HG03025 (cell line): Measurements from ENCODE around the gene ZNF593OS.

Experiments used
- ATAC-seq: cut with Tn5 transposase; IDR thresholded peaks from one replicate; pipeline ENCODE4 v1.9.1; 2021; ENCODE audit warnings: mild to moderate bottlenecking, moderate library complexity; ENCODE audit not compliant: unreplicated experiment, low FRiP score

Gene ZNF593OS

DNA sequence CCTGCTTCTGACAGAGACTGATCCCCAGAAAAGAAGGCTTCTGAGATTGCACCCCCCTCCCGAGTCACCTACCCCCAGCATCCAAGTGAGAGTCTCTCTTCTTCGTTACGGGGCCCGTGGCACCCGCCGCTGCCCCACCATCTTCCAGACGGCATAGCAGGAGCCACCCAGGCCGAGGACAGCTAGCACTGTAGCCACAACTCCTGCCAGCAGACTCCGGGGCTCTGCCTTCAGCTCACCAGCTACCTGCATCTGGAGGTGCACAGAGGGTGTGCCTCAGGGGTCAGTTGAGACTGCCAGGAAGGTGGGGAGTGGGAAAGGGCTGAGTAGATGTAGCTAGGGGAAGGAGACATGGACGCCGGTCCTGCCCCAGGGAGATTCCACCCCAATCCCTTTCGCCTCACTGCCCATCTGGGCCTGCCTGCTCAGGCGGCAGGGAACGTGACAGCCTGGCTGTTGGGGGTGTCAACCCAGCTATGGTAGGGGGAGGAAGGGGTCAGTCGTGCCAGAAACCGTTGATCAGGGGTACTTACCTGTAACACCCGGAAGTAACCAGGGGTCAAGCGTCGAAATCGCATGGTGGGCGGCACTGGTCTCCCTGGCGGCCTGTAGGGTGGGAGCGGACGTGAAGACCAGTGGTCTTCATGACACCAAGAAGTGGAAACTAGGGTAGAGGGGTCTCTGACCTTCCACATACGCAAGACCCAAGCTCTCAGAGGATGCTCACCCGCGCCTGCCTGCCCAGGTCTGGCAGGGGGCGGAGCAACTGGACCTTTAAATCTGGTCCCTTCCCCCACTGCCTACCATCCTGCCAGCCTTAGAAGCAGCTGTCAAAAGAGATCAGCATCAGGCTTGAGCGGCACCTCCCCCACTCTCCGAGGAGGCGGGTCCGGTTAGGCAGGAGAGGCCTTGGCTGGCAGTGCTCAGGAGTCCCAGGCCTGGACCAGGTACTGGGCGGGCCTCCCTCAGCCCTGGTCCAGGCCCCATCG, at the start of gene ZNF593OS:
TSS of gene ZNF593OS (minus strand) at position 749 of the 989 bp plus-strand sequence. CDS start at position 578, 171 bp downstream.
- no peak for ATAC-seq

DNA sequence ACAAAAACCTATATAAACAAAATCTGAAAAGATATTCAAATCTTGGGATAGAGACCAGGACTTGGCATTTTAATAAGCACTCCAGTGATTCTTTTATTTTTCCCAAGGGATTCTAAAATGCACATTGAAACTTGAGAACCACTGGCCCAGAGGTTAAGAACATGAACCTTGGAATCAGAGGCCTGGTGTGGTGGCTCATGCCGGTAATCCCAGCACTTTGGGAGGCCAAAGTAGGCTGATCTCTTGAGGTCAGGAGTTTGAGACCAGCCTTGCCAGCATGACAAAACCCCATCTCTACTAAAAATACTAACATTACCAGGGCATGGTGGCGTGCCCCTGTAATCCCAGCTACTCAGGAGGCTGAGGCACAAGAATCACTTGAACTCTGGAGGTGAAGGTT, 49.5 kb upstream of the ZNF593OS start:
- no peak for ATAC-seq

DNA sequence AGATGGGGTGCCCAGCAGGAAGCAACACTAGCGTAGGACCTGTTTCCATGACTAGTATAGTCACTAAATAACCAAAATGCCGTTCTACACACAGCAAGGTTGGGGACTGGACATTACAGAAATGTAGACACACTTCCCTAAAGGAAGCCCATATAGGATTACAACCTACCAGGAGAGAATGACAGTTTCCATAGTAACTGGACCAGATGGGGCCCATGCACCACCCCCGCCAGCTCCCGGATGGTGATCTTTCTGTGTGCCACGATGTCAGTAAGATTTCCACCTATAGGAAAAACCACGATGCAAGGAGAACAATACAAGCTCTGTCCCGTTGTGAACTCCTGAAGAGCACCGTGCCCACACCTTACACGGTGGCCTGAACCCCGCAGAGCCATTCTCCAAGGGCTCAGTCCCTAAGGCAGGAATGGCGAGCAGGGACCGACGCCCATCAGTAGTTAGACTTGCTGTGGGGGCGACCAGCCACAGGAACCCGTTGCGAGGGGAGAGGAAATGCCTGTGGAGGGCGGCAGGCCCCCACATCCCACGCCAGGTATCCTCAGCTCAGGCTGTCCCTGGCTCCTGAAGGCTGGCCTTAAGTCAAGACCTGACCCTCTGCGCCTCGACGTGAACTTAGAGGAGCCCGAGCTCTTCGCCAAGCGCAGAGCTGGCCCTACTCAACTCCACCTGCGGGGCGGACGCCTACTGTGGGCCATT, 48.7 kb upstream of the ZNF593OS start:
- ATAC-seq: no peak

DNA sequence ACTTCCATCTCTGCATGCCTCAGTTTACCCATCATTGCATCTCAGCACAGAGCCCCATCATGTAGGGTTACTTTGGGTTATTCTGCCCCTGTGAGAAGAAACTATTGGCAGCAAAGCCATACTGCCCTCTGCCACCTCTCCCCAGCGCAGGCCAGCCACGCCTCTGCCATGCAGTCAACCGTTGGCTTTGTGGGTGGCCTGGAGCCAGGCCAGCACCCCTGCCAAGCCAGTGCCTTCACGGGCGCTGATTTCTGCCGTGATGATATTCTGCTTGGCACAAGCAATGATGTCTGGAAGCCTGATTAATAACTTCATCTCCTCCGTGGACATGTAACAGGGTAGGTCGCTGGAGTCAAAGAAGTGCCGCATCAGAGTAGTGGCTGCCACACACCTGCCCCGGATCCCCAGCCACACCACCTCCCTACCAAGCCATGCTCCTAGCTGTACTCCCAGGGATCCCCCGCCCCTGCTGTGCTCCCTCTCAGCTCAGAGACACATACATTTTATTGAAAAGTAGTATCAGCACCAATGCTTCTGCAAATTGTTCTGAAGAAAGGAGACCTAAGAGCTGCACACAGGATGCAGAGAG, 47.4 kb upstream of the ZNF593OS start:
- ATAC-seq: no peak

DNA sequence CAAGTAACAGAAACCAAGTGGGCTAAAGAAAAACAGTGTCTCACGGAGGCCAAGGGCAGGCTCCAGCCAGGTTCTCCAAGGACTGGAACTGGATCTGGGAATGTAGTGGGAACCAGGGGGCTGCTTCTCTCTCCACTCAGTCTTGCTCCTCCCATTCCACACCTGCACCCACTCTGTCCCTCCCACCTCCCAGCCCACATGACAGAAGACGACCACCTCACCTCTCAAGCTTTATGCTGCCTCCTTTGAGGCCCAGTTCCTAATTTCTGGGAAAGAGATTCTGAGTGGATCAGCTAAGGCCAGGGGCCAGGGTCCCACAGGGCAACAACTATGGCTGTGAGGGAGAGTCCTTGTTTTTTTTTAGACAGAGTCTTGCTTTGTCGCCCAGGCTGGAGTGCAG, 43.6 kb upstream of the ZNF593OS start:
- ATAC-seq: no peak

DNA sequence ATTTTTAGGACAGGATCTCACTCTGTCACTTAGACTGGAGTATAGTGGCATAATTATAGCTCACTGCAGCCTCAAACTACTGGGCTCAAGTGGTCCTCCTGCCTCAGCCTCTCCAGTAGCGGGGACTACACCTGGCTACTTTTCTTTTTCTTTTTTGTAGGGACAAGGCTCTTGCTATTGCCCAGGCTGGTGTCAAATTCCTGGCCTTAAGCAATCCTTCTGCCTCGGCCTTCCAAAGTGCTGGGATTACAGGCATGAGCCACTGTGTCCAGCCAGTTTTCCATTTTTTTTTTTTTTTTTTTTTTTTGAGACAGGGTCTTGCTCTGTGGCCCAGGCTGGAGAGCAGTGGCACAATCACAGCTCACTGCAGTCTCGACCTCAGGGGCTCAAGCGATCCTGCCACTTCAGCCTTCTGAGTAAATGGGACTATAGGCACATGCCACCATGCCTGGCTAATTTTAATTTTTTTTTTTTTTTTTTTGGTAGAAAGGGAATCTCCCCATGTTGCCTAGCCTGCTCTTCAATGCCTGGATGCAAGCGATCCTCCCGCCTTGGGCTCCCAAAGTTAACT, 41.8 kb upstream of the ZNF593OS start:
- no peak for ATAC-seq

DNA sequence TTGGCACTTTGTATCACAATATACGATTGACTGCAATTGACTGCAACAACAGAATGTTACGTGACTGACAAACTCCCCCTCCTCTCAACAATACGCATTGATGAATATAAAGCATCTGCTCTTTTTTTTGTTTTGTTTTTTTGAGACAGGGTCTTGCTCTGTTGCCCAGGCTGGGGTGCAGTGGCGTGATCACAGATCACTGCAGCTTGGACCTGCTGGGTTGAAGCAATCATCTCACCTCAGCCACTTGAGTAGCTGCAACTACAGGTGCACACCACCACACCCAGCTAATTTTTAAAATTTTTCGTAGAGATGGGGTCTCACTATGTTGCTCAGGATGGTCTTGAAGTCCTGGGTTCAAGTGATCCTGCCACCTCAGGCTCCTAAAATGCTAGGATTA, 41.1 kb upstream of the ZNF593OS start:
- no peak for ATAC-seq

DNA sequence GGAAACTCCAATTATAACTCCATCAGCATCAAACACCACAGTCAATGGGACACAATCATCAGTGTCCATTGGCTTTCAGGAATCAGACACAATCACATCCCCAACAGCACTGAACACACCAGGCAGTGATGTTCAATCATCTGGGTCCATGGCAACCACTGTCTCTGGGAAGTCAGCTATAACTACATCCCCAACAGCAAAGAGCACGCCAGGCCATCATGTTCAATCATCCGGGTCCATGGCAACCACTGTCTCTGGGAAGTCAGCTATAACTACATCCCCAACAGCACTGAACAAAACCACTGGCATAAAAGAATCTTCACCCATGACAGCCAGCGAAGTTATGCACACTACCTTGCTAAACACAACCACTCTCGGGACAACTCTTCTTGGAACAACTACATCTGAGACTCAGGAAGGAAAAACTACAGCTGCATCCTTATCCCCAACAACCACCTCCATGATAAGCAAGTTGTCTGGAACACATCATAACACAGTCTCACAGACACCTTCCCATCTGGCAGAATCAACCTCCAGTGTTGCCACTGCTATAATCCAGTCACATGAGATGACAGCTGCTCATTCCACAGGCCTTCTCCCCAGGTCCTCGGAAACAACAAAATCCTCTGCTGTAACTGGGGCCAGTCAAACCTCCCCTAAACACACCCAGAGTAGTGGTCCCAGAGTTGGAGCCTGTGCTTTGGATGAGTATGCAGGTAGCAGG, 38.7 kb upstream of the ZNF593OS start:
- ATAC-seq: no peak

DNA sequence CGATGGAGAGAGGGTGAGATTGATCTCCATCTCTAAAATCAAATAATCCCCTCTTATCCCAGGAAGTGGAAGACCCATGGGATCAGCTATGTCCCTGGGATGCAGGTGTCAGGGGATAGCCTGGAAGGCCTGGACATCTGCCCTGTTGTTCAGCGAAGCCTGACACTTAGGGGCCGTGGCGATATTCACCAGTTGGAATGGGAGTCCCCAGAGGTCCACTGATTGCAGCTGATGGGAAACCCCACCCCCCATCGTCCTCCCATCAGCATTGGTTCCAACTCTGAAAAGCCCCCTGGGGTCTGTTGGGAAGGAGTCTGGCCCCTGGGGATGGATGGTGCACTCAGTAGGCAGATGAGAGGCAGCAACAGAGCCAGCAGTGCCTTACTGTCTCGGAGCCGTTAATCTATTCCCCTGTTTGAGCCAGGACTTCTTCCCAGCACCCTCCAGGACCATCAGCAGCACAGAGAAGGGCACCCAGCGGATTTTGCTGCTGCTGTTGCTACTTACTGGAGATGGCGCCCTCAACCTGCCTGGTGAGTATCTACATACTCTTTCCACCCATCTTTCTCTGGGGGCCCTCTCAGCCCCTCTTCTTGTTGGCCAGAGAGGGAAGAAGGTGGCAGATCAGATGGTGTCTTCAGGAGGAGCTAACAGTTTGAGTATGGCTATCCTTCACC, 32.1 kb upstream of the ZNF593OS start:
- ATAC-seq: no peak

DNA sequence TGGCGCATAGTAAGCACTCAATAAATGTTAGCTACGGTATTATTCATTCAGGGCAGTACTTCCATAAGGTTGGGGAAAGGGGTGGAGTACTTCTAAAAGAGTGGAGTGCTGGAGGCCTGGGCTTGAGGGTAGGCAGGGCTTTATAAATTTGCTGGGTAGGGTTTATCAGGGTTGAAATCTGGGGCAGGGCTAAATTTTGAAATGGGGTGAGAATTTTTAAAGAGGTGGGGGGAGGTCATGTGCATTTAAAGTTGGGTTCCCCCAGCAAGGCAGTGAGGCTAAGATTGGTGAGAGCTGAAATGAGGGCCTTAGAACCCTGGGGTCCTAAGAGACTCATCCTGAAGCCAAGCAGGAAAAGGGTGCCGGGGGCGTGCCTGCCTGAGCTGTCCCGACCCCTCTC, 28.8 kb upstream of the ZNF593OS start:
- ATAC-seq: no peak

DNA sequence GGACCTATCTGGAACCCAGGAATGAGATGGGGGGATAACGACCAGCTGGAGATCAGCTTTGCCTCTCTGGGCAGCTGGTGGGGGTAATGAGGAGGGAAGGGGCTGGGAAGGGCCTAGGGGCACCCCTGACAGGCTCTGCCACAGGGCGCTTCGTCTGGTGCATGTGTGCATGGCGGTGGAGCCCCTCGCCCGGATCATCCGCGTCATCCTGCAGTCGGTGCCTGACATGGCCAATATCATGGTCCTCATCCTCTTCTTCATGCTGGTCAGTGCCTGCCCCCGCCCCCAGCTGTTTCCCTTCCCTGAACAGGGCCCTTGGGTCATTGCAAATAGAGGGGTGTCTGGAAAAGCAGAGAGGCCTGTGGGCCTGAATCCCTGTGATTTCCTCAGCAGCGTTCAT, 26.2 kb upstream of the ZNF593OS start:
- ATAC-seq: no peak

DNA sequence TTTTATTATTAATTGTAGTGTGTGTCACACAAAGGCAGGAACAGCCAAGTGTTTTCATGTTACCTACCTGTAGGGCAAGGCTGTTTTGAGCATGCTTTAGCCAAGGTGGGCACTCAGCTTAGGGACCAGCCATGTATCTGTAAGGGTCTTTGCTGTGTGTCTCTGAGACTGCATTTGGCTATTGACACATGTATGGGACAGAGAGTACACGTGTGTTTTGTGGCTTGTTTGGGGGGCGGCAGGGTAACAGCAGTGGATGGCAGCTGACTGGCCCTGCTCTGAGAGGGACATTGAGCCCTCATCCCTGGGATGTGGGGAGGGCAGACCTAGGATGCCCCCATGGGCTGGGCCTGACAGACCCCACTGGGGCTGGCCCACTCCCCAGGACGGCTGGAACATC, 25.7 kb upstream of the ZNF593OS start:
- no peak for ATAC-seq

DNA sequence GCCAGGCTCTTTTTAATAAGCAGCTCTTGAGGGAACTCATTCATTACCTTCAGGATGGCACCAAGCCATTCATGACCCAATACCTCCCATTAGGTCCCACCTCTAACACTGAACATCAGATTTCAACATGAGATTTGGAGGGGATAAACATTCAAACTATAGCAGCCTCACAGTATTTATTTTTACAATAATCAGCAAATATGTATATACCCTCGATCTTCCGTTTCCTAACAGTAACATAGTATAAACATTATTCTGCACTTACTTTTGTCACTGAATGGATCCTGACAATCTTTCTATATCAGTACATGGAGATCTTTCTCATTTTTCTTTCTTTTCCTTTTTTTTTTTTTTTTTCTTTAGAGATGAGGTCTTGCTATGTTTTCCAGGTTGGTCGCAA, 24.2 kb upstream of the ZNF593OS start:
- ATAC-seq: no peak

DNA sequence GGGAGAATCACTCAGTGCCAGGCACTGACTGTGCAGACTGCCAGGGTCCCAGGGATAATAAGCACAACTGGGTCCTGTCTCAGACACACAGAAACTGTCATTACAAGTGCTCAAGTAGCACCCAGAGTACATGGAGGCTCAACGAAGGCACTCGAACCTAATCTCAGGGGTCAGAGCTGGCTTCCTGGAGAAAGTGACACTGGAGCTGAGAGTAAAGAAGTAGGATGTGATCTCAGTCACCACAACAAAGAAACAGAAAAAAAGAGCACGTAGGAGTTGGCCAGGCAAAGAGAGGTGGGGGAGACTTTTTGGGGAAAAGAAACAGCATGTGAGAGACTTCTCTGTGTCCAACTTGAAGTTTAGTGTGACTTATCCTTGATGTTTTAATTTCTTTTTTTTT, 20.1 kb upstream of the ZNF593OS start:
- ATAC-seq: no peak

DNA sequence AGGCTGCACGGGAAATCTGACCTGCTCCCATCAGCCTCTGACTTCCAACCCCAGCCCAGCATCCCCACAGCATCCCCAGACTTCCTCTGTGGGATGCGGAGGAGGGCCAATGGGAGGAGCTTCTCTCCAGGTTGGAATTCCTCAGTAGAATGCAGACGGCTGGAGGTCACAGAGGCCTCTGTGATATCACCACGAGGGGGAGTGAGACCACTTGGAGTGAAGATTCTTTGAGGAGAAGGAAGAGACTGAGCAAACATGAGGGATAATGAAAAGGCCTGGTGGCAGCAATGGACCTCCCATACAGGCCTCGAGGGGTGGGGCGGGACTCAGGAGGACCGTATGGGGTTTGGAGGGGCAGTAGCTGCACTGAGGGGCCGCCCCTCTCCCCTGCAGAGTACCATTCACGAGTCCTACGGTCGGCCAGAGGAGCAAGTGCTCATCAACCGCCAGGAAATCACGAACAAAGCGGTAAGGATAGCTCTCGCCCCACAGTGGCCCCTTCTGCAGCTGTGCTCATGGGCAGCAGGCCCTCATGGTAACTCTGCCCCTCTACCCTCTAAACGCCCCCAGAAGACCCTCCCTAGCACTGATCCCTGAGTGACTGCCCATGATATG, 18.8 kb upstream of the ZNF593OS start, which contains the start of gene CATSPER4:
TSS of gene CATSPER4 (plus strand) at position 230 of the 615 bp plus-strand sequence. CDS start at position 256, 26 bp downstream.
- ATAC-seq: no peak

DNA sequence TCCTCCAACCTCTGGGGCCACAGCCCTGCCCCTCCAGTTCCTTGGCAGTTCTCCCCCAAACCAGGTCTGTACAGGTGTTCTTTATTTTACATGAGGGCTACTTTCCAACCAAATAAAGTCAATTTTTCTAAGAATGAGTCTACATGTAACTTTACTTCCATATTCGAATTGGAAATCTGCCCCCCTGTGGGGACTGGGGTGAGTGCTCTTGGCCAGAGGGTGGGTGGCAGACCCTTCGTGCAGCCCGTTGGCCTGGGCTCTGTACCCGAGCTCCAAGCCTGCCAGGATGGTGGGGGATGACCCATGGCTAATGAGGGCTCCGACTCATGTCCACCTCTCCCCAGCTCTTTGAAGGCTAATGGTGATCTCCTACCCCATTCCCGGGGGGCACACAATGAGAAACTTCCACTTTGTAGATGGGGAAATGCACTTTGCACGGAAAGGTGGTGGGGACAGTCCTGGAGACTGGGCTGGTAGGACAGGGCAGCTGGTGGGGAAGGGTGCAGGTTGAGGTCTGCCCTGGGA, 18.2 kb upstream of the ZNF593OS start:
- no peak for ATAC-seq

DNA sequence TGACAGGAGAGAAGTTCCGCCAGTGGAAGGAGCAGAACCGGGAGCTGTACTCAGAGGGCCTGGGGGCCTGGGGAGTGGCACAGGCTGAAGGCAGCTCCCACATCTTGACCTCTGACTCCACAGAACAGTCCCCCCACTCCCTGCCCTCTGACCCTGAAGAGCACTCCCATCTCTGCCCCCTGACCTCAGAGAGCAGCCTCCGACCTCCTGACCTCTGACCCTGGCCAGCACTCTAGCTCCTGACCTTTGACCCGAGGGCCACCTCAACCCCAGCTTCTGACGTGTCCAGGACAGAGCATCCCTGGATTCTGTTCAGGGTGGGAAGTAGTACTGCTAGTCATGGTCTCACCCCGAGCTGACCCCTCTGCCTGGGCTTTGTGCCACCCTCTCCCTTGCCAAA, 17.7 kb upstream of the ZNF593OS start:
- no peak for ATAC-seq

DNA sequence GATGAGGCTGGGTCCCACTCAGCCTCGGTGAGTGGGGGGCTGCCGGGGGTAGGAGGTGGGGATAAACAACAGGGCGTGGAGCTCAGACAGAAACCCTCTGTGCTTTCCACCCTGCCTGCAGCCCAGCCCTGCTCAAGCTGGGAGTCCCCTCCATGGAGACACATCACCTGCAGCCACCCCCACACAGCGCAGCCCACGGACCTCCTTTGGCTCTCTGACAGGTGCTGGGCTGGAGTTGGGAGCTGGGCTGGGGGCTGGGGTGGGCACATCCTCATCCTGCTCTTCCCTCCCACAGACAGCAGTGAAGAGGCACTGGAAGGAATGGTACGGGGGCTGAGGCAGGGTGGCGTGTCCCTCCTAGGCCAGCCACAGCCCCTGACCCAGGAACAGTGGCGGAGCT, 16.8 kb upstream of the ZNF593OS start:
- no peak for ATAC-seq

DNA sequence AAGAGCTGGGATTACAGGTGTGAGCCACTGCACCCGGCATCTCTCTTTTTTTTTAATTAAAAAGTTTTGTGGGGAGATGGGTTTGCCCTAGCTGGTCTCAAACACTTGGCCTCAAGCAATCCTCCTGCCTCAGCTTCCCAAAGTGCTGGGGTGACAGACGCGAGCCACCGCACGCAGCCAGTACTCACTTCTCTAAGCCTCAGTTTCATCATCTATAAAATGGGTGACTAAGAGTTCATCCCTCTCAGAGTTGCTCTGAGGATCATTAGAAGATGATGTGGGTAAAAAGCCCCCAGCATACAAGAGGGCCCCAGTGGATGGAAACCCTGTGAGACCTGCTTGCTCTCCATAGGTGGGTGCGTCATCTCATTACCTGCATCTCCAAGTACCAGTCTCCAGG, 16.2 kb upstream of the ZNF593OS start:
- no peak for ATAC-seq
